Mesothelial cell of epicardium (in vitro differentiated cells): ENCODE results near the gene ST6GAL1. TPM values are rescaled to one million over a fixed set of nuclear protein-coding genes. Genes with fewer than 3 reads are reported as not detected.

Source experiments
- DNase-seq, 2 experiments: peaks; one replicate each; pipeline ENCODE4 v3.0.0; 2021; ENCODE audit warnings: low spot score in 2 of 2; ENCODE audit not compliant: unreplicated experiment in 2 of 2
- H3K27ac Mint-ChIP-seq: 2 replicates; pipeline ENCODE4 v1.8.0; 2021; ENCODE audit warnings: mixed read lengths
- H3K27me3 Mint-ChIP-seq: 2 replicates; pipeline ENCODE4 v1.8.0; 2021; ENCODE audit warnings: low read depth, mixed read lengths
- H3K36me3 Mint-ChIP-seq: 2 replicates; pipeline ENCODE4 v1.8.0; 2021; ENCODE audit warnings: mixed read lengths
- H3K4me1 Mint-ChIP-seq: 2 replicates; pipeline ENCODE4 v1.8.0; 2021; ENCODE audit warnings: mixed read lengths
- H3K4me3 Mint-ChIP-seq: 2 replicates; pipeline ENCODE4 v1.8.0; 2021; ENCODE audit warnings: mild to moderate bottlenecking, moderate library complexity, mixed read lengths
- H3K9me3 Mint-ChIP-seq: 2 replicates; pipeline ENCODE4 v1.8.0; 2021; ENCODE audit warnings: mixed read lengths
- total RNA-seq: library from RNA; stranded (reverse); gene quantifications from 3 replicates; pipeline ENCODE4 v1.2.1, GENCODE V29; 2021
- TF ChIP-seq, protein P1 (sequence below): fragments of 200-600 bp; sonication (generic); IDR thresholded peaks from one replicate; pipeline ENCODE4 v1.5.0; 2021; ENCODE audit warnings: antibody characterized with exemption; ENCODE audit not compliant: unreplicated experiment

Gene ST6GAL1
- total RNA-seq, 1 donor from 2014 or later: 50.3 TPM

DNA sequence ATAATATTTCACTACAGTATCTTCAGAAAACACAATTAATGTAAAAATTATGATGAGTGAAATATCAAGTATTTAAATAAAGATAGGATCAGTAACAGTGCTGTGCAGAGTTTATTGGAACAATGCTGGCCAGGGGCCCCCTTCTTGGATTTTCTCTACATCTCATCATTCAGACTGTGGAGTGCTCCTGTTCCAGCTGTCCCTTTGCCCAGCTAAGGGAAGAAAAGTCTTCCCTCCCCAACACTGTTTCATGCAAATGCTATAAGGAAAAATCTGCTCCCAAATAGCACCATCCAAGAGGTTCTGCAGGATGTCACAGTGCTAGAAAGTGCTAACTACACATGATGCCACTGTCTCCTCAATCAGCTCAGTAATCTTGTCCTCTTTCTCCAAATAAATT is 144.5 kb downstream of the ST6GAL1 start:
- Mint-ChIP-seq H3K4me3 (no peak overlapping the region), H3K36me3 (peaks cover 28% of the 10 kb centered on the region), H3K27ac (no peak overlapping the region), H3K4me1 (no peaks in the 10 kb centered on the region), H3K27me3 (no peaks in the 10 kb centered on the region), H3K9me3 (peaks cover under 1% of the 10 kb centered on the region)
- TF ChIP-seq, protein P1, sequence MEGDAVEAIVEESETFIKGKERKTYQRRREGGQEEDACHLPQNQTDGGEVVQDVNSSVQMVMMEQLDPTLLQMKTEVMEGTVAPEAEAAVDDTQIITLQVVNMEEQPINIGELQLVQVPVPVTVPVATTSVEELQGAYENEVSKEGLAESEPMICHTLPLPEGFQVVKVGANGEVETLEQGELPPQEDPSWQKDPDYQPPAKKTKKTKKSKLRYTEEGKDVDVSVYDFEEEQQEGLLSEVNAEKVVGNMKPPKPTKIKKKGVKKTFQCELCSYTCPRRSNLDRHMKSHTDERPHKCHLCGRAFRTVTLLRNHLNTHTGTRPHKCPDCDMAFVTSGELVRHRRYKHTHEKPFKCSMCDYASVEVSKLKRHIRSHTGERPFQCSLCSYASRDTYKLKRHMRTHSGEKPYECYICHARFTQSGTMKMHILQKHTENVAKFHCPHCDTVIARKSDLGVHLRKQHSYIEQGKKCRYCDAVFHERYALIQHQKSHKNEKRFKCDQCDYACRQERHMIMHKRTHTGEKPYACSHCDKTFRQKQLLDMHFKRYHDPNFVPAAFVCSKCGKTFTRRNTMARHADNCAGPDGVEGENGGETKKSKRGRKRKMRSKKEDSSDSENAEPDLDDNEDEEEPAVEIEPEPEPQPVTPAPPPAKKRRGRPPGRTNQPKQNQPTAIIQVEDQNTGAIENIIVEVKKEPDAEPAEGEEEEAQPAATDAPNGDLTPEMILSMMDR: no peak
- DNase-seq: no peak

DNA sequence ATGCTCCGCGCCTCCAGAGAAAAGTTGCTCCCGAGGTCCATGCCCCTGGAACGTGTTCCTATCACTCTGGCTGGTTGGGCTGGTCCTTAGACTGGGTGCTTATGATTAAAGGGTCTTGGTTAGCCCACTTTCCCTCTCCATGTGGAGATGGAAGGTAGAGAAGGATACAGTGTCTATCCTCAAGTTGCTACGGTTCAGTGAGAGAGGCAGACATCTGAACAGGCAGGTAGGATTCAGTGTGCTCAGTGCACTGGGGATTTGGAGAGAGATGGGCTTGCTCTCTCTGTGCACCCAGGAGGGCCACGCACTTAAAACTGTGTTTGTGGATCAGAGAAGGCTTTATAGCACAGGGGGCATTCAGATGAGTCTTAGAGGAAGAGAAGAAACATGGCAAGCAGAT is 146.0 kb downstream of the ST6GAL1 start:
- TF ChIP-seq, protein P1: no peak
- Mint-ChIP-seq H3K9me3 (no peaks in the 10 kb centered on the region), H3K4me1 (no peaks in the 10 kb centered on the region), H3K36me3 (peaks cover 20% of the 10 kb centered on the region), H3K4me3 (no peak overlapping the region), H3K27ac (no peak overlapping the region), H3K27me3 (no peaks in the 10 kb centered on the region)
- no peak for DNase-seq

DNA sequence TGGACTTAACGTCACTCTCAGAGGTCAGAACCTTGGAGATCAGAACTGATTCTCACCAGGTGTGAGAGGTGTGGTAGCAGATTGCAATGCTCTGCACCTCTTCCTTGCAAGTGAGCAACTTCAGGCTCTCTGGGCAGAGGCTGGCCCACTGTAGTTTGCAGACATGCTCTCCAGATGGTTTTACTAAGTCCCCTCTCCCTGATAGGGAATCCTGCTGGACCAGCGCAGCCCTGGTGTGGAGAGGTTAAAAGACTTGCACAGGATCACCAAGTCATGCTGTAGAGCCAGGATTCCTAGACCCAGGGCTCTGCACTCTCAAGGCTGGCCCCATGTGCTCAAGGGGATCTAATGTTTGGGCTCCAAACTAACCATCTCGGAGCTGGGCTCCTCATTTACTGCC is 146.8 kb downstream of the ST6GAL1 start:
- no peak overlapping the region for H3K27ac Mint-ChIP-seq
- H3K9me3 Mint-ChIP-seq: no peaks in the 10 kb centered on the region
- TF ChIP-seq, protein P1: no peak
- H3K36me3 Mint-ChIP-seq: peaks cover 19% of the 10 kb centered on the region
- no peak overlapping the region for H3K4me3 Mint-ChIP-seq
- no peaks in the 10 kb centered on the region for H3K27me3 Mint-ChIP-seq
- H3K4me1 Mint-ChIP-seq: no peaks in the 10 kb centered on the region
- no peak for DNase-seq

DNA sequence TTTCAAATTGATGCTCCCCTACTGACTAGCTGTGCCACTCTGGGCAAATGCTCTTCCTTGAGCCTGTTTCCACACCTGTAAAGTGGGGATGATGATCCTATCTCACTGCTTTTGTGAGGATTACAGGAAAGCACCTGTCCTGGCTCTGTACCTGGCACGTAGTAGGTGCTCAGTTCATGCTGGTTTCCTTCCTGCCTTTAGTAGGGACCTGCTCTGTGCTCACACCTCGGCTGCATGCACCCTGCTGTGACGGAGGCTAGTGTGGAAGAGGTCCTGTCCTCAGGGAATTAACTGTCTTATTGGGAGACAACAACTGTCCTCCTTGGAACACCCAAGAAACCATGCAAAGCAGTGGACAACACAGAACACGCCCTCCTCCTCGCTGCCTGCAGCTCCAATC is 147.2 kb downstream of the ST6GAL1 start:
- no peak for DNase-seq
- no peak overlapping the region for H3K27ac Mint-ChIP-seq

DNA sequence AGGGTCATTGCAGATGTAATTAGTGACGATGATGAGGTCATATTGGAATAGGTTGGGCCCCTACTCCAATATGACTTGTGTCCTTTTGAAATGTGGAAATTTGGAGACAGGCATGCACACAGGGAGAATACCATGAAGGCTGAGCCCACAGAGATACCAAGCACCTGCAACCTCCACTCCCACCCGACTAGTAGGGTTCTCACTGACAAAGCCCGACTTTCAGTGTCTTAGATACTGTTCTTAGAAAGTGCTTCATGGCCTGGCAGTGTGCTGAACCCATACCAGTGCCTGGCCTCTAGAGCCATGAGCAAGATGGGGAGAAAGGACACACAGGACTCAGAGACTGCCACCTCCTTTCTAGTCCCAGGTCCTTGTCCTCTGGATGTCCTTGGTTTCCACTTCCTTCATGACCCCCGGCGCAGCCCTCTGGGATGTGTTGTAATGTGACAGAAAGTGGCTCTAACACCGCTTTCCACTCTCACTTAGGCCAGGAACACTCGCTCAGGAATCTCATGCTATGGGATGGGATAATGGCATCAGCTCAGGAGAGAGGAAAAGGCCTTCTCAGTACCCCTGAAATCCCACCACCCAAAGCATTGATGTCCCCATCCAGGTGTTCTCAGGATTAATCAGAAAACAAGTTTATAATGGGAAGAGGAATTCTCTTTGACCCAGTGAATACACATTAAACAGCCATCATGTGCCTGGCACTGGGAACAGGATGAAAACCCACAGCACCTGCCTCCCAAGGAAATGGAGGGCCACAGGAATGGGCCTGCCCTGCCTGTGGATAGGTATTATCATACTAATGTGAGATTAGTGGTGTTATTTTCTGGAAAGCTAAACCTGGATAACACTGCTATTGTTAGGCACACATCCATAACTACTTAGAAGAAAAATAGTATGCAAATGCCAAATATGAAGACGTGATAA is 149.0 kb downstream of the ST6GAL1 start:
- Mint-ChIP-seq H3K9me3 (no peaks in the 10 kb centered on the region), H3K4me1 (peaks cover under 1% of the 10 kb centered on the region), H3K27me3 (no peaks in the 10 kb centered on the region), H3K27ac (no peak overlapping the region), H3K4me3 (no peak overlapping the region), H3K36me3 (peaks cover 11% of the 10 kb centered on the region)
- TF ChIP-seq, protein P1: no peak
- no peak for DNase-seq

More for the DNA sequence above, 147.2 kb downstream of the ST6GAL1 start:
- H3K4me3 Mint-ChIP-seq: no peak overlapping the region
- TF ChIP-seq, protein P1: no peak
- no peaks in the 10 kb centered on the region for H3K4me1 Mint-ChIP-seq
- H3K36me3 Mint-ChIP-seq: peaks cover 19% of the 10 kb centered on the region
- H3K27me3 Mint-ChIP-seq: no peaks in the 10 kb centered on the region
- no peaks in the 10 kb centered on the region for H3K9me3 Mint-ChIP-seq
